ENCODE measurements around the gene DGKD.

The DGKD gene

GRCh38 chr2:233410196-233410760 is 56.0 kb downstream of the DGKD start:
- in situ Hi-C loops (cut with MboI; ENCODE audit: low sequenced_read_pairs) = no loop called here

- in situ Hi-C loops (cut with MboI; ENCODE audit: low sequenced_read_pairs) = no loop called here
Measured at GRCh38 chr2:233411162-233411561, 56.9 kb downstream of the DGKD start.

- in situ Hi-C loops (cut with MboI; ENCODE audit: low sequenced_read_pairs) = no loop called here
Measured at GRCh38 chr2:233412405-233412804, 58.1 kb downstream of the DGKD start.

GRCh38 chr2:233413046-233413445 is 58.8 kb downstream of the DGKD start:
- in situ Hi-C loops (cut with MboI; ENCODE audit: low sequenced_read_pairs) = no loop called here

DNA sequence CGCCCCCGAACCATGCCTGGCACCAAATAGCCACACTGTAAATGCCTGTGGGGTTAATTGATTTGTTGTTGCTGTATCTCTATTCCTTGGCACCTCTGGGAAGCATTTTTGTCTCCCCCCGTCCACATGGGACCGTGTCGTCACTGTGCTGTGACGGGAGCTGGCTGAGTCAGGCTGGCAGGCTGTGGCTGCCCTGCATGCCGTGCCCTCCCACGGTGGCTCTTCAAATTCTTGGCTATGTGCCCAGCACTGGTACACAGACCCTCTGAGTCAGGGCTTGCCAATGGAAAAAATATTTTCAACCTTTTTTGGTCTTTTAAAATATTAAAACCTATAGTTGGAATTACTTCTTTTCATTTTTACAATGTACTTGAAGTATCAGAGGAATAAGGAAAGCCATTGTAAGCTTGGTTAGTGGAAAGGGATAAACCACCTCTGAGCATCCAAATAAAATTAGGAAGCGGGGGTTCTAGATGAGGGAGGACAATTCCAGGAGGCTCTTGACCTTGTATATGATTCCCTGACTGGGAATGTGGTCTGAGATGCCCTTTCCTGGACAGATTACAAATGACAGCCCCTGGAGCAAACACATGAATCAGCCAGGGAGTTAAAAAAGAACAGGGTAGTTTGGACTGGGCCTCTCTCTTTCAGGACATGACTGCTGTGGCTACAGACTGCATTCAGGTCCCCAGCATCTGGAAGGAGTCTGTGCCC is 59.4 kb downstream of the DGKD start:
- in situ Hi-C loops (cut with MboI; ENCODE audit: low sequenced_read_pairs) = no loop called here

DNA sequence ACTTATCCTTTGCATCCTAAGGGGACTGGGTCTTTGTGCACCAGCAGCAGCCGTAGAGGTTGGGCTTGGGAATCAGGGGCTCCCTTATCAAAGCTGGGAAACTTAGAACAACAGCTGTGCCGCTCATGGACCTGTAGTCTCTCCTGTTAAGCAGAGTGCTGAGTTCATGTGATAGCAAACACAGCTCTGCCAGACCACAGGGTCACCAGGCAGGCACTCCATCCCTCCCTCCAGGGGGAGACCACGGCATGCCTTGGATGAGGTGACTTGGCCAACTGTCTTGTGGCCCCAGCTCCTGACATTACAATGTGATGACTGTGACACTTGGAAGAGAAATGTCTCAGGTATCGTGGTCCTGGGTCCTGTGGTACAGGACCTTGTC is 60.0 kb downstream of the DGKD start:
- in situ Hi-C loops (cut with MboI; ENCODE audit: low sequenced_read_pairs) = no loop called here

DNA sequence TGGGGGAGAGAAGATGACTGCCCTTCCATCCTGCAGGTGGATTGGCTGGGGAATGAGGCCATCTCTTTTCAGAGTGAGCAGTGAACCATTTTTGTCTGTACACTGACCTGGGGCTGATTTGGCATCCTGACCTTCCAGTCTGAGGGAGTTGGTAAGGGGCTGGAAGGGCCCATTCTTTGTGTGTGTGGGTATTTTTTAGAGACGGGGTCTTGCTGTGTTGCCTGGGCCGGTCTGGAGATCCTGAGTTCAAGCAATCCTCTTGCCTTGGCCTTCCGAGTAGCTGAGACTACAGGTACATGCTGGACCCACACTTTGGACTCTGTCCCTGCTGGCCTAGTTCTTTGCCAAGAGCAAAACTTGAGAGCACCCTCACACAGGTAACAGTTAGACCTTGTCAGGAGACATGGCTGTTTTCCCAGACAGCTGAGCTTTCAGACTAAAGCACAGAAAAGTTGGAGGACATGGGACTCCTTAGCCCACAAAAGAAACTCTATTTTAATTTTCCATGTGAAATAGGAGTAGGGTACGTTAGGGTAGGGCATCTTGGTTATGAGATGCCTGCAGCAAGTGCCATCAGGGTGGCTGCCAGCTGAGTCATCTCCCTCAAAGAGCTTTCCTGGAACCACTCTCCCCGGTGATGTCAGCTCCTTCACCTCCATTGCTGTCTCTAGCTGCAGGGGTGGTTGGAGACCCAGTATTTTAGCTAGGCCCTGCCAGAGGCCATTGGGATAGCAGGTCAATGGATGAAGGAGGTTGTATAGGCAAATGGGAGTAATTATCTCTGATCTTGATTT is 60.7 kb downstream of the DGKD start:
- in situ Hi-C loops (cut with MboI; ENCODE audit: low sequenced_read_pairs) = no loop called here

- in situ Hi-C loops (cut with MboI; ENCODE audit: low sequenced_read_pairs) = no loop called here
Measured at GRCh38 chr2:233416199-233416598, 61.9 kb downstream of the DGKD start.

- in situ Hi-C loops (cut with MboI; ENCODE audit: low sequenced_read_pairs) = no loop called here
Measured at GRCh38 chr2:233416706-233417105, 62.4 kb downstream of the DGKD start.

DNA sequence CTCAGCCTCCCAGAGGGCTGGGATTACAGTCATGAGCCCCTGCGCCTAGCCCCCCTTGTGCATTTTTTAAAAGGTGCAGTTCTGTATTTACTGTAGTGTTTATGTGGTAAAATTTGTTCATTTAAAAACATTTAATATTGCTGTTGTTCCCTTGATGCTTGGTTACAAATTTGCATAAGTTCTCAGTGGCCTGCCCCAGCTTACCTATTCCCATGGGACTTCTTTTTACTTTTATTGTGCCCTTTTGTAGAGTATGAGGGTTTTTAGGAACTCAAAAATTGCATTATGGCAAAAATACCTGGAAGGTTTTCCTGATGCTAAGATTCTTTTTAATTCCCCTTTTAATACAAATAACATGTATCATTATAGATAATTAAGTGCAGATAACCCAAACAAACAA is 63.0 kb downstream of the DGKD start:
- in situ Hi-C loops (cut with MboI; ENCODE audit: low sequenced_read_pairs) = no loop called here

DNA sequence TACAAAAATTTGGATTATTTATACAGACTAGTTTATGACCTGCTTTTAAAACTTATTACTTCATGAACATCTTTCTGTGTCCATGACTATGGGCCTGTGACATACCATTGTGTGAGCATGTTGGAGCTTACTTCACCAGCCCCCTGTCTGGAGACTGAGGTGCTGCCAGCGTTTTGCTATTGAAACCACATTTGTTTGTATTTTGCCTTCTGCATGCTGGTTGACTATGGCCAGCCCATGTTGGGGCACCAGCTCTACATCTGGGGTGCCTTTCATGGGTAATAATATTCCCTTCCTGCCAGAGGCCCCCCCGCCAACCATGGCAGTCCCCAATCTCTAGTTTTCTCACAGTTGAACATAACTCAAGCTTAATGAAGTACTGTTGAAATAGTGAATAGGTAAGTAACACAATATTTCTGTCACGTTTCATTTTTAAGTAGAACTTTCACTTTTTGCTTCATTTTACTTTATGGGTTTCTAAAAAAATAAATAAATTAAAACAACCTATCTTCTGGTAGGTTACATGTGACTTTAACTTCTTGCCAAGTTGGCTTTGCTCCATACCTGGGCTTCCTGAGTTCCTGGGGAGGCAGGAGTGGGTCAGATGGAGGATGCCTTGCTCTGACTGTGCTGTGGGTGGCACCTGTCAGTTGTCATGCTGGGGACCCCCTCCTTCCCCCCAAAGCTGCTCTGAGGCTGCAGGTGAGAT is 63.9 kb downstream of the DGKD start:
- in situ Hi-C loops (cut with MboI; ENCODE audit: low sequenced_read_pairs) = no loop called here

DNA sequence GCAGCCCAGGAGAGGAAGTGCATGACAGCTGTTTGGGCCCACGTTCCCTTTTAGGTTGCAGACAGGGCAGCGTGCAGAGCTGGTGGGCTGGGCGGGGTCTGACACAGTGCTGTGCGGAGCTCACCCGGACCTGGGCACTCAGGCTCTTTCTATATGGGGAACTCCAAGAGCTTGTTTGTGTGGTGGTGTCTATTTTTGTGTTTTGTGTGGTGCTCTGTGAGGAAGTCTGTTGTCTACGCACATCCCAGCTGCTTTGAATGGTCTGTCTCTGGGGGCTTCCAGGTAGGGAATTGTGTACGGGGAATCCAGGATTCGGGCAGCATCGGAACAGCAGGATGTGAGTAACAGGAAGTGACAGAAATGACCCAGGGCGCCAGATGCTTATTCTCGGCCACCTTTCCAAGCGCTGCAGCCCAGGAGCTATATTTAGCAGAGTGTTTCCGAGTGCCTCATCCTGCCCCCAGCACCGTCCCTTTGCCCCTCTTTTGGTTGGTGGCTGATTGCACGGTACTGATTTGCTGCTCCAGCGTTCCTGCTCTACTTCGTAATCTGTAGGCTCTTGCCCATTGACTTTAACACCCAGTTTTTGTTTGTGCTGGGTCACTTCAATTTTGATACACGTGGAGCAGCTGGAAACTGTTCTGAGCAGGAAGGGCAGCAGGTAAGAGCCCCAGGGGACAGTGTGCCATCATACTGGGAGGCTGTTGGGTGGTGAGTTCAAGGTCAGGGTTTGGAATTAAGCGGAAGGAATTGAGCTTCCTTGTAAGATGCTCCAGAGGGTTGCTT is 64.7 kb downstream of the DGKD start:
- in situ Hi-C loops (cut with MboI; ENCODE audit: low sequenced_read_pairs) = no loop called here

DNA sequence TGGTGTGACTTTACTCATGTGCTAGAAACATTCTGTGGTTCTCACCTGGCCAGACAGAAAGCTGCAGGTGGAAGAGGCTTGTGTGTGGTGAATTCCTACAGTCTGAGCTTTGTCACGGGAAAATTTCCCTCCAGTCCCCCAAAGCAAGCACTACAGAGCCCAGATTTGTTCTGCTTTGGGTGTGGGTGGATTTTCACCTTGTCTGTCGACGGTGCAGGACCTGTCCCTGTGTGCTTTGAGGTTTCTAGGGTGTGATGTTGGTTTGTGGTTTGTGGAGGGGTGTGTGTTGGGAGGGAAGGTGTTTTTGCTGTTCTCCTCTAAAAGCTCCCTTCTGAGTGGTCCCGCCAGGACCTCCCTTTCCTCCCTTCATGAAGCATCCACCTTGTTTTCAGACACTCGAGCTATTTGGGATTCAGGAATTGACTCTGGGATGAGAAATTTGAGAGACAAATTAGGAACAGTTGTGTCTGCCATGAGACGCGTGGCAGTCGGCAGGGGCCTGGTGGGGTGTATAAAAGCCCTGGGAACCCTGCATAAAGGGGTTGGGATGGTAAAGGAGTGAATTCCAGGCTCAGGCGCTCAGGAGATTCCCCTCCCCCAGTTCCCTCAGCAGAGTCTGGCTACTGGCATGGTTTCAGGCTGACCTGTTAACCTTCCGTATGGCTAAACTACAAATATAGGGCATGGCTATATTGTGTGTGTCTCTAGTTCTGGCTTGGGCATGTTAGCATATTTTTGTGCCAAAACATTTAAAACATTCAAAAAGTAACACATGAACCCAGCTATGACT is 65.5 kb downstream of the DGKD start:
- in situ Hi-C loops (cut with MboI; ENCODE audit: low sequenced_read_pairs) = no loop called here

- in situ Hi-C loops (cut with MboI; ENCODE audit: low sequenced_read_pairs) = no loop called here
Measured at GRCh38 chr2:233421091-233421816, 67.0 kb downstream of the DGKD start.

DNA sequence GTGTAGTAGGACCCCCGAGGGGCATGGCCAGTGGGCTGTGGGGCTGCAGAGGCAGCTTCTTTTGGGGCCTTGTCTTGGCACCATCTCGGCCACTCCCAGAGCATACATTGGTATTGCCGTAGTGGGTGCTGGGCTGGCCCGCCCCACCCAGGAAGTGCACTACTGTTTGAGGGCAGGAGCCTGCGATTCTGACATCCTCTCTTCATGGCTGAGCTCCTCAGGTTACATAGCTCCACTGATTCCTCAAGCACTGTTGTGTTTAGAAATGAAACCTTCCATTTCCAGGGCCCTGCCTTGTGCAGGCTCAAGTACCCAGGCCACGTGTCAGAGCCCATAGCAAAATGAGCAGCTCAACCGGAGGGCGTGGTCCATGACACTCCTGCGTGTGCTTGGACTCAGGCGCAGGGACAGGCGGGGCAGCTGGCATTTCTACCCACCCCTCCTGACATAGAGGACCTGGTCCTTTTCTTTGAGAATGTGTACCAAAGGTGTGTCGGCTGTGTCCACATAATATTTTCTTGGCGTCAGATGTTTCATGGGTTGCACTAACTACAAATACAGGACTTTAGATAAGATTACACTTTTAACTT is 67.9 kb downstream of the DGKD start:
- in situ Hi-C loops (cut with MboI; ENCODE audit: low sequenced_read_pairs) = no loop called here

- in situ Hi-C loops (cut with MboI; ENCODE audit: low sequenced_read_pairs) = no loop called here
Measured at GRCh38 chr2:233422649-233423551, 68.6 kb downstream of the DGKD start.

GRCh38 chr2:233423552-233423860 is 69.2 kb downstream of the DGKD start:
- in situ Hi-C loops (cut with MboI; ENCODE audit: low sequenced_read_pairs) = no loop called here
